ENCODE data around the gene P2RY12. TPM values are rescaled to one million over a fixed set of nuclear protein-coding genes. Genes with fewer than 3 reads are reported as not detected.

Gene P2RY12
- total and polyA plus RNA-seq, 2 donors (not counting 1 experiment from before 2014, with no cell fraction given): 0.42 to 0.79 TPM

DNA sequence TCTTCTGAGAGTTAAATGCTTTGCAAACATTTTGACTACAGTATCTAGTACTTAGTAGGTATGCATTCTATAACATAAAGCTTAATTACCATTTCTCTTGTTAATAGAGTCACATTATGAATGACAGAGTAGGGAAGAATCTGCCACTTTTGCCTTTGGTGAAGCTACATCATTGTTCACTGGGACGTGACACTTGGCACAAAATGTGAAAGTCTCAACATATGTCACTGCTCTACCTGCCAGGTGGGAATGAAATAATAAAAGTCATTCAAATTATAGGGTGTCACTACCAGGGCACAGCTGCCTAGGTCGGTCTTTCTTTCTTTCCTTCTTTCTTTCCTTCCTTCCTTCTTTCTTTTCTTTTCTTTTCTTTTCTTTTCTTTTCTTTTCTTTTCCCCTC is 85.5 kb downstream of the P2RY12 start:
- ATAC-seq (ENCODE audit: low read depth) (no peak), DNase-seq (no peak)
- Histone ChIP-seq H3K9ac (ENCODE audit: low read length) (no peak overlapping the region), H3K9me3 (ENCODE audit: control extremely low read depth in 1 of 3, control insufficient read depth in 2 of 3, insufficient read depth in 1 of 3, low read length in 2 of 3) (no peaks in the 10 kb centered on the region), H3K27me3 (replicated peaks in 1 of 4; ENCODE audit: control extremely low read depth in 1 of 4, control insufficient read depth in 3 of 4, insufficient read depth in 4 of 4, low read length in 3 of 4) (no peaks in the 10 kb centered on the region), H3K4me2 (replicated peaks; ENCODE audit: low read depth, low read length, poor library complexity, severe bottlenecking) (no peak overlapping the region), H2AFZ (ENCODE audit: insufficient read depth, low read depth, low read length, poor library complexity, severe bottlenecking) (no peak overlapping the region), H3K27ac (ENCODE audit: low read length in 2 of 2) (no peak overlapping the region), H3K36me3 (replicated peaks in 1 of 2; ENCODE audit: control extremely low read depth in 1 of 2, control insufficient read depth in 1 of 2, extremely low read depth in 1 of 2, insufficient read depth in 2 of 2, low read length in 1 of 2) (no peaks in the 10 kb centered on the region), H3K79me2 (ENCODE audit: control insufficient read depth, insufficient read depth, low read length) (no peaks in the 10 kb centered on the region), H4K20me1 (ENCODE audit: control insufficient read depth, insufficient read depth, low read length, poor library complexity, severe bottlenecking) (no peaks in the 10 kb centered on the region), H3K4me1 (ENCODE audit: control insufficient read depth in 2 of 2, insufficient read depth in 2 of 2, low read length in 2 of 2) (no peaks in the 10 kb centered on the region), H3K4me3 (ENCODE audit: control extremely low read depth in 1 of 5, extremely low read depth in 1 of 5, insufficient read depth in 1 of 5, low read depth in 2 of 5, low read length in 4 of 5) (no peak overlapping the region)
- ChIA-PET POLR2A (no interaction called here), CTCF (interaction anchor here (1.3 to 1.4 kb wide), 2 partner anchors 70 to 140 kb away, joined by 4 read pairs; no protein-coding TSS in a partner anchor)
- TF ChIP-seq EZH2 (IDR thresholded peaks at IDR 0.05; ENCODE audit: borderline replicate concordance, insufficient read depth, low read depth, low read length, poor library complexity, severe bottlenecking): no peak
- TF ChIP-seq, protein P1, sequence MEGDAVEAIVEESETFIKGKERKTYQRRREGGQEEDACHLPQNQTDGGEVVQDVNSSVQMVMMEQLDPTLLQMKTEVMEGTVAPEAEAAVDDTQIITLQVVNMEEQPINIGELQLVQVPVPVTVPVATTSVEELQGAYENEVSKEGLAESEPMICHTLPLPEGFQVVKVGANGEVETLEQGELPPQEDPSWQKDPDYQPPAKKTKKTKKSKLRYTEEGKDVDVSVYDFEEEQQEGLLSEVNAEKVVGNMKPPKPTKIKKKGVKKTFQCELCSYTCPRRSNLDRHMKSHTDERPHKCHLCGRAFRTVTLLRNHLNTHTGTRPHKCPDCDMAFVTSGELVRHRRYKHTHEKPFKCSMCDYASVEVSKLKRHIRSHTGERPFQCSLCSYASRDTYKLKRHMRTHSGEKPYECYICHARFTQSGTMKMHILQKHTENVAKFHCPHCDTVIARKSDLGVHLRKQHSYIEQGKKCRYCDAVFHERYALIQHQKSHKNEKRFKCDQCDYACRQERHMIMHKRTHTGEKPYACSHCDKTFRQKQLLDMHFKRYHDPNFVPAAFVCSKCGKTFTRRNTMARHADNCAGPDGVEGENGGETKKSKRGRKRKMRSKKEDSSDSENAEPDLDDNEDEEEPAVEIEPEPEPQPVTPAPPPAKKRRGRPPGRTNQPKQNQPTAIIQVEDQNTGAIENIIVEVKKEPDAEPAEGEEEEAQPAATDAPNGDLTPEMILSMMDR (IDR thresholded peaks at IDR 0.05): no peak
- Mint-ChIP-seq H3K4me3 (no peak overlapping the region), H3K27ac (no peak overlapping the region), H3K9me3 (ENCODE audit: insufficient read depth) (no peaks in the 10 kb centered on the region), H3K27me3 (peaks cover 6% of the 10 kb centered on the region), H3K4me1 (no peaks in the 10 kb centered on the region)
- WGBS (ENCODE audit: insufficient coverage): no CpG with 5 or more reads among the region's 2 CpGs
- intact Hi-C loops (cut with micrococcal nuclease): no loop called here

DNA sequence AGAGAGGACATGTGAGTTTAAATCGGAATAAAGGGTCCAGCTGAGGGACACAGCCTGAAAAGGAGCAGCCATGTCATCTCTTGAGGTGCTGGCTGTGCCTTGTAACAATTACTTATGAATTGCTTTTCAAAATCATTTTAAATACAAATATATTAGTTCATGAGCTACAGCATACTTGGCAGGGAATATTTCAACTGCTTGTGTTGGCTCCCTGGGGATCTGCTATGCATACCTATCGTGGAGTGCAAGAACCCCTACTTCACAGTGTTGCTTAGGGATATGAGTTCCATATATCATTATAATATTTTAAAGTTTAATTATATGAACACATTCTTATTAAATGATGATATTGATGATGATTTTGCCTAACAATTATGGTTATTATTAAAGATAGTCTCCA is 87.1 kb downstream of the P2RY12 start:
- WGBS (ENCODE audit: insufficient coverage): no CpG with 5 or more reads among the region's 2 CpGs
- Histone ChIP-seq H3K36me3 (replicated peaks in 1 of 2; ENCODE audit: control extremely low read depth in 1 of 2, control insufficient read depth in 1 of 2, extremely low read depth in 1 of 2, insufficient read depth in 2 of 2, low read length in 1 of 2) (no peaks in the 10 kb centered on the region), H3K4me2 (replicated peaks; ENCODE audit: low read depth, low read length, poor library complexity, severe bottlenecking) (no peak overlapping the region), H2AFZ (ENCODE audit: insufficient read depth, low read depth, low read length, poor library complexity, severe bottlenecking) (no peak overlapping the region), H3K9me3 (ENCODE audit: control extremely low read depth in 1 of 3, control insufficient read depth in 2 of 3, insufficient read depth in 1 of 3, low read length in 2 of 3) (no peaks in the 10 kb centered on the region), H3K27ac (ENCODE audit: low read length in 2 of 2) (no peak overlapping the region), H3K4me3 (ENCODE audit: control extremely low read depth in 1 of 5, extremely low read depth in 1 of 5, insufficient read depth in 1 of 5, low read depth in 2 of 5, low read length in 4 of 5) (no peak overlapping the region), H3K27me3 (replicated peaks in 1 of 4; ENCODE audit: control extremely low read depth in 1 of 4, control insufficient read depth in 3 of 4, insufficient read depth in 4 of 4, low read length in 3 of 4) (no peaks in the 10 kb centered on the region), H3K9ac (ENCODE audit: low read length) (no peak overlapping the region), H4K20me1 (ENCODE audit: control insufficient read depth, insufficient read depth, low read length, poor library complexity, severe bottlenecking) (no peaks in the 10 kb centered on the region), H3K4me1 (ENCODE audit: control insufficient read depth in 2 of 2, insufficient read depth in 2 of 2, low read length in 2 of 2) (no peaks in the 10 kb centered on the region), H3K79me2 (ENCODE audit: control insufficient read depth, insufficient read depth, low read length) (no peaks in the 10 kb centered on the region)
- ChIA-PET CTCF (interaction anchor here (1.0 to 1.1 kb wide), 3 partner anchors 69 to 542 kb away, joined by 3 to 4 read pairs (median 4); no protein-coding TSS in a partner anchor), POLR2A (no interaction called here)
- no peaks in the 10 kb centered on the region for H3K4me1 Mint-ChIP-seq
- TF ChIP-seq, protein P1 (IDR thresholded peaks at IDR 0.05): no peak
- no peak for TF ChIP-seq EZH2 (IDR thresholded peaks at IDR 0.05; ENCODE audit: borderline replicate concordance, insufficient read depth, low read depth, low read length, poor library complexity, severe bottlenecking)
- intact Hi-C loops (cut with micrococcal nuclease): no loop called here
- no peak overlapping the region for H3K4me3 Mint-ChIP-seq
- H3K27ac Mint-ChIP-seq: no peak overlapping the region
- no peak for ATAC-seq (ENCODE audit: low read depth)
- H3K9me3 Mint-ChIP-seq (ENCODE audit: insufficient read depth): no peaks in the 10 kb centered on the region
- H3K27me3 Mint-ChIP-seq: peaks cover 6% of the 10 kb centered on the region
- no peak for DNase-seq
